Measurements from ENCODE around the gene AURKB.

DNA sequence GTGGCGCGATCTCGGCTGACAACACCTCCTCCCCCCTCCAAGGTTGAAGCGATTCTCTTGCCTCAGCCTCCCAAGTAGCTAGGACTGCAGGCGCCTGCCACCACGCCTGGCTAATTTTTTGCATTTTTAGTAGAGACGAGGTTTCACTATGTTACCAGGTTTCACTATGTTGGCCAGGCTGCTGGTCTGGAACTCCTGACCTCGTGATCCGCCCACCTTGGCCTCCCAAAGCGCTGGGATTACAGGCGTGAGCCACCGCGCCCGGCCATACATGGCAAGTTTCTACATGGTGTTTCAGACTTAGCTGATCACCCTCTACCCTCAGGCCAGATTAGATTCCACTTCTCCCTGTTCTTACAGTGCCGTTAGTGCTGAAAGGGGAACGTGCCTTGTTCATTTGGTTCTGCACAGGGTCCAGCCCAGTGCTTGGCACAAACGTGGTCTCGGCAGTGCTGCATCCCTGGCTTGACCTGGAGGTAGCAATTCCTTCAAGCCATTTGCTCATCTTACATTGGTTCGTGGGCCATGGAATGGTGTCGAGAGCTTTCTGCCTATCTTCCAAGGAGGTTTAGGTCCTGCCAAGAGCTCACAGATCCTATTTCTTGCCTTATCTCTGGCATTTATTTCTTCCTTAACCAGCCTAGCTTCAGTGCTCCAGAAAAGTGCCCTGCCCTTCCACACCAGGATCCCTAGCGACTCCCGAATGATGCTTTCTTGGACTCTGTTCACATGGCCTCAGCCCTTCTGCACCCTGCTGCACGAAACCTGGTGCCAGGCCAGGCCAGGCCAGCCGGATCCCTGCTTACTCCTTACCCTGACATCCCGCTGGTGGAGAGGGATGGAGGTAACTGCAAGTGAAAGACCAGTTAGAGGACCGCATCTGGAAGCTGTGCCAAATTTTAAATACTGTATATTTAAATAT is 14.8 kb upstream of the AURKB start:
- no peak for TF ChIP-seq EZH2 (IDR thresholded peaks at IDR 0.05; ENCODE audit: borderline replicate concordance, low read length)
- TF ChIP-seq, protein P1, sequence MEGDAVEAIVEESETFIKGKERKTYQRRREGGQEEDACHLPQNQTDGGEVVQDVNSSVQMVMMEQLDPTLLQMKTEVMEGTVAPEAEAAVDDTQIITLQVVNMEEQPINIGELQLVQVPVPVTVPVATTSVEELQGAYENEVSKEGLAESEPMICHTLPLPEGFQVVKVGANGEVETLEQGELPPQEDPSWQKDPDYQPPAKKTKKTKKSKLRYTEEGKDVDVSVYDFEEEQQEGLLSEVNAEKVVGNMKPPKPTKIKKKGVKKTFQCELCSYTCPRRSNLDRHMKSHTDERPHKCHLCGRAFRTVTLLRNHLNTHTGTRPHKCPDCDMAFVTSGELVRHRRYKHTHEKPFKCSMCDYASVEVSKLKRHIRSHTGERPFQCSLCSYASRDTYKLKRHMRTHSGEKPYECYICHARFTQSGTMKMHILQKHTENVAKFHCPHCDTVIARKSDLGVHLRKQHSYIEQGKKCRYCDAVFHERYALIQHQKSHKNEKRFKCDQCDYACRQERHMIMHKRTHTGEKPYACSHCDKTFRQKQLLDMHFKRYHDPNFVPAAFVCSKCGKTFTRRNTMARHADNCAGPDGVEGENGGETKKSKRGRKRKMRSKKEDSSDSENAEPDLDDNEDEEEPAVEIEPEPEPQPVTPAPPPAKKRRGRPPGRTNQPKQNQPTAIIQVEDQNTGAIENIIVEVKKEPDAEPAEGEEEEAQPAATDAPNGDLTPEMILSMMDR (conservative IDR thresholded peaks at IDR 0.05 in 1 of 2, IDR thresholded peaks at IDR 0.05 in 1 of 2; ENCODE audit: extremely low read depth in 1 of 2, insufficient read depth in 1 of 2, low read depth in 1 of 2, low read length in 2 of 2): no peak
